ENCODE data around the gene XPO1.
"Not testable (repeated sequence)": the region's sequence is repeated elsewhere in the genome, so short reads cannot be mapped to it uniquely, and the experiment has no call there.

The XPO1 gene

GRCh38 chr2:61538200-61538919 is at the start of gene XPO1:
Gene XPO1 (minus strand): TSS chr2:61538356. CDS start chr2:61533897, 4,459 bp downstream.
- peak; percentile 98 for DNase-seq

- DNase-seq = not testable (repeated sequence)
Measured at GRCh38 chr2:61586928-61587327, 48.8 kb upstream of the XPO1 start.

- no peak for DNase-seq
Measured at GRCh38 chr2:61585383-61585782, 47.2 kb upstream of the XPO1 start.

GRCh38 chr2:61584368-61584767 is 46.2 kb upstream of the XPO1 start:
- DNase-seq = not testable (repeated sequence)

GRCh38 chr2:61582165-61582564 is 44.0 kb upstream of the XPO1 start:
- DNase-seq = no peak

- DNase-seq = no peak
Measured at GRCh38 chr2:61581716-61582115, 43.6 kb upstream of the XPO1 start.

GRCh38 chr2:61575447-61575859 is 37.3 kb upstream of the XPO1 start:
- peak; percentile 4 for DNase-seq

GRCh38 chr2:61566566-61566965 is 28.4 kb upstream of the XPO1 start:
- no peak for DNase-seq

- no peak for DNase-seq
Measured at GRCh38 chr2:61562615-61563014, 24.5 kb upstream of the XPO1 start.

GRCh38 chr2:61558160-61558559 is 20.0 kb upstream of the XPO1 start:
- no peak for DNase-seq

- no peak for DNase-seq
Measured at GRCh38 chr2:61557381-61557780, 19.2 kb upstream of the XPO1 start.

- no peak for DNase-seq
Measured at GRCh38 chr2:61554604-61555003, 16.4 kb upstream of the XPO1 start.

GRCh38 chr2:61550375-61551209 is 12.4 kb upstream of the XPO1 start:
- DNase-seq = no peak

GRCh38 chr2:61549546-61549945 is 11.4 kb upstream of the XPO1 start:
- no peak for DNase-seq

- DNase-seq = peak; percentile 15
Measured at GRCh38 chr2:61543062-61543461, 4.9 kb upstream of the XPO1 start.

- DNase-seq = not testable (repeated sequence)
Measured at GRCh38 chr2:61540167-61540566, 2.0 kb upstream of the XPO1 start.

- peak; percentile 45 for DNase-seq
Measured at GRCh38 chr2:61538920-61539520, 864 bp upstream of the XPO1 start.

- DNase-seq = no peak
Measured at GRCh38 chr2:61537950-61538199, 281 bp downstream of the XPO1 start.

GRCh38 chr2:61537277-61537949 is 743 bp downstream of the XPO1 start:
- peak; percentile 39 for DNase-seq

- DNase-seq = peak; percentile 89
Measured at GRCh38 chr2:61536572-61537276, 1.4 kb downstream of the XPO1 start.

GRCh38 chr2:61536180-61536571 is 2.0 kb downstream of the XPO1 start:
- peak; percentile 36 for DNase-seq

- no peak for DNase-seq
Measured at GRCh38 chr2:61535449-61535848, 2.7 kb downstream of the XPO1 start.

GRCh38 chr2:61534926-61535325 is 3.2 kb downstream of the XPO1 start:
- DNase-seq = no peak

Measured in CD4-positive, alpha-beta T cell treated with Interleukin-10 for 1 hour (primary cell).